Rectal smooth muscle tissue (tissue), 1 donor: ENCODE measurements around the gene KCNQ4.
A peak's percentile ranks its signal among the peaks of the same experiment; 100 is the strongest.

Experiments used
- H3K27ac ChIP-seq: one replicate; pipeline ENCODE4 v1.7.0; 2013; ENCODE audit warnings: low read depth, low read length, inconsistent platforms
- H3K27me3 ChIP-seq: one replicate; pipeline ENCODE4 v1.7.0; 2013; ENCODE audit warnings: low read length; ENCODE audit not compliant: control insufficient read depth, insufficient read depth
- H3K36me3 ChIP-seq: one replicate; pipeline ENCODE4 v1.7.0; 2013; ENCODE audit warnings: low read length; ENCODE audit not compliant: control insufficient read depth, insufficient read depth
- H3K4me1 ChIP-seq: one replicate; pipeline ENCODE4 v1.7.0; 2013; ENCODE audit warnings: low read length; ENCODE audit not compliant: control insufficient read depth, insufficient read depth
- H3K4me3 ChIP-seq: one replicate; pipeline ENCODE4 v1.7.0; 2013; ENCODE audit warnings: low read length
- H3K9ac ChIP-seq: one replicate; pipeline ENCODE4 v1.7.0; 2013; ENCODE audit warnings: low read length

KCNQ4 gene

DNA sequence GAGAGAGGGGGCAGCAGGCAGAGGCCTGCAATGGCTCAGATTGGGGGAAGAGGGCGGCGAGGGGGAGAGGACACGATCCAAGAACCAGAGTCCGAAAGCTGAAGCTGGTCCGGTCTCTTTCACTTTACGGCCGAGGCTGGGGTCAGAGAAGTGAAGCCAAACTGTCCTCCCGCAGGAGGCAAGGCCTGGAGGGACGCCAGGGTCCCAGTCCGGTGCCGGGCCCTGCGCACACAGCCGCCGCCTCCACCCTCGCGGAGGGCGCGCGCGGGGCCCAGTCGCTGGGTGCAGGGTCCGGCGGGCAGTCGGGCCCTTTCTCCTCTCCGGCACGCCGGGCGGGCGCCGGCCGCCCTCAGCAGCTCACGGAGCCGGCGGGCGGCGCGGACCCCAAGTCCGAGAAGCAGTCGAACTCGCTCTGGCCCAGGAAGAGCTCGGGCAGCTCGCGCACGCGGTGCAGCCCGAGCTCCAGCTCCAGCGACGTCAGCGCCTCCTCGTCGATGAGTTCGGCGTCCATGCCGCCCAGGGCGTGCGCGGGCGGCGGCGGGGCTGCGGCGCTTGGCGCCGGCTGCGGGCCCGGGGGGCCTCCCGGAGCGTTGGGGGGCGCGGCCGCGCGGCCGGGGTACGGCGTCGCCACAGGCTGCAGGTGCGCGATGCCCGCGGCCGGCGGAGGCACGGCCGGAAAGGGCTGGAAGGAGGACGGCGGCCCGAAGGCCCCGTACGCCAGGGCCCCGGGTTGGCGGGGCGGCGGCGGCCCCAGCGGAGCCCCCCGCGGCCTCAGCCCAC, 77.8 kb downstream of the KCNQ4 start:
- H3K27ac ChIP-seq, result peak overlapping the region; percentile 89
- no peak overlapping the region for H3K9ac ChIP-seq
- H3K36me3 ChIP-seq, result no peaks in the 10 kb centered on the region
- H3K4me1 ChIP-seq, result peaks cover 22% of the 10 kb centered on the region
- H3K27me3 ChIP-seq, result no peaks in the 10 kb centered on the region
- peak overlapping the region; percentile 63 for H3K4me3 ChIP-seq

DNA sequence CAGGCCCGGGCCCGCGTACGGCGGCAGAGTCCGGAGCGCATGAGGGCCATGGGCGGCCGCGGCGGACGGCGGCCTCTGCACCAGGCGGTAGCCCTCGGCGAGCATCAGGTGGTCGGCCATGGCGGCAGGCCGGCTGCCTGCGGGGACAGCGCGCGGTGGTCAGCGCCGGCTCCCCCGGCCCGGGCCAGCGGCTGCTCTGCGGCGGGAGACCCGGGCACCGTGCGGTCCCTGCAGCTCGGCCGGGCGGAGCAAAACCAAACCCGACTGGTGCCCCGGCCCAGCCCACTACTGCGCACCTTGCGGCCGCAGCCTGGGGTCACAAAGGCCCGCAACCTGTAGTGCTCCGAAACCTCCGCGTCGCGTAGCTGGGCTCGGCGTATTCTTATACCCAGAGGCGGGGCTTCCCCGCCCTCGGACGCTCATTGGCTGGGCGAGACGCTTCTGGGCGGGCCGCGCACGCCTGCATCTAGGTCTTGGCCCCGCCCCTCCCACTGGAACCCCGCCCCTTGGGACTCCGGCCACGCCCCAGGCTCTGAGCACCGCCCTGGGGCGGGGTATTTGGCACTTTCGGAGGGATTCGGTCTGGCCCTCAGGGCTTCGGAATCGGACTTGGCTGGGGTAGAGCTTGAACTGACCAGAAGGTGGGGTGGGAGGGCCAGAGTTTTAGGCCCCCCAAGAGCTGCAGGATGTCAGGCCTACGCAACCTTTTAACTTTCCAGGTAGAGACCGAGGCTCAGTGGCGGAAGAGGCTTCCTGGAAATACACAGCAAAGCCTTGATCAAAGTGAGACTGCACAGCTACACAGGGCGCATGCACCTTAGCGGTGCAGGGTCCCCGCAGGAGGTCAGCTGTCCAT, 78.6 kb downstream of the KCNQ4 start, which contains the start of gene CITED4:
CITED4 (minus strand) TSS at position 356 of the 856 bp plus-strand sequence; CDS start at position 120, 236 bp downstream.
- H3K4me1 ChIP-seq, result peaks cover 22% of the 10 kb centered on the region
- peak within 1 kb of the TSS; percentile 63 for H3K4me3 ChIP-seq
- H3K27ac ChIP-seq, result peak within 1 kb of the TSS; percentile 89
- H3K9ac ChIP-seq, result no peak within 1 kb of the TSS
- H3K36me3 ChIP-seq, result no peaks in the 10 kb centered on the region
- no peaks in the 10 kb centered on the region for H3K27me3 ChIP-seq

- H3K36me3 ChIP-seq, result no peaks in the 10 kb centered on the region
- no peak overlapping the region for H3K4me3 ChIP-seq
- H3K27me3 ChIP-seq, result no peaks in the 10 kb centered on the region
- peak overlapping the region; percentile 68 for H3K27ac ChIP-seq
- peaks cover 13% of the 10 kb centered on the region for H3K4me1 ChIP-seq
- no peak overlapping the region for H3K9ac ChIP-seq
Measured at GRCh38 chr1:40868051-40868723, 84.6 kb downstream of the KCNQ4 start.

DNA sequence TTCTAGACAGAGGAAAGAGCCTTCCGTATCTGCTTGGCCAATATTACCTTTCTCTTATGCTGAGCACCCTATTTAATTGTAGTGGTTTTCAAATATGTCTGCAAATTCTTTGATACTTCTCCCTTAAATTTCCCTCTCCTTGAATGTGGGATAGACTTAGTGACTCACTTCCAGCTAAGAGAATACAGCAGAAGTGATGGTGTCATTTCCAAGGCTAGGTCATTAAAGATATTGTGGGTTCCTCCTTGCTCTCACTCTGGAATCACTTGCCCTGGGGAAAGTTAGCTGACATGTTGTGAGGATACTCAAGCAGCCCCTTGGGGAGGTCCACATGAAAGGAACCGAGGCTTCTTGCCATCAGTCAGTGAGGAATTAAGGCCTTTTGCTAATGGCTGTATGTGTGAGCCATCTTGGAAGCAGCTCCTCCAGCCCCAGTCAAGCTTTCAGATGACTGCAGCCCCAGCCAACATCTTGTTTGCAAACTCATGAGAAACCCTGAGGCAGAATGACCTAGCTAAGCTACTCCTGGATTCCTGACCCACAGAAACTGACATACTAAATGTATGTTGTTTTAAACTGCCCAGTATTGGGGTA, 86.6 kb downstream of the KCNQ4 start:
- Histone ChIP-seq H3K9ac (no peak overlapping the region), H3K27me3 (no peaks in the 10 kb centered on the region), H3K4me3 (no peak overlapping the region), H3K36me3 (no peaks in the 10 kb centered on the region), H3K27ac (no peak overlapping the region), H3K4me1 (peaks cover 13% of the 10 kb centered on the region)

DNA sequence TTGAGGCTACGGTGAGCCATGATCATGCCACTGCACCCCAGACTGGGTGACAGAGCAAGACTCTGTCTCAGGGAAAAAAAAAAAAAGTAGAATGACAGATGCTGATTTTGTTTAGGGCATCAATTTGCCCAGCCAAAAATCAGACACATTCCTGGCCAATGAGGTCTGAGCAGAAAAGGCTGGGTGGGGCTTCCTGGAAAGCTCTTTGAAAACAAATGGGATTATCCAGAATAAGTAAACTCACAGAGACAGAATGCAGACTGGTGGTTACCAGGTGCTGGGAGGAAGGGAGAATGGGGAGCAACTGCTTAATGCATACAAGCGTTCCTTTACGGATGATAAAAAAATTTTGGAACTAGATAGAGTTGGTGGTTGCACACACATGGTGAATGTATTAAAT, 88.7 kb downstream of the KCNQ4 start:
- Histone ChIP-seq H3K36me3 (no peaks in the 10 kb centered on the region), H3K9ac (no peak overlapping the region), H3K4me3 (no peak overlapping the region), H3K4me1 (peaks cover 5% of the 10 kb centered on the region), H3K27ac (no peak overlapping the region), H3K27me3 (no peaks in the 10 kb centered on the region)

DNA sequence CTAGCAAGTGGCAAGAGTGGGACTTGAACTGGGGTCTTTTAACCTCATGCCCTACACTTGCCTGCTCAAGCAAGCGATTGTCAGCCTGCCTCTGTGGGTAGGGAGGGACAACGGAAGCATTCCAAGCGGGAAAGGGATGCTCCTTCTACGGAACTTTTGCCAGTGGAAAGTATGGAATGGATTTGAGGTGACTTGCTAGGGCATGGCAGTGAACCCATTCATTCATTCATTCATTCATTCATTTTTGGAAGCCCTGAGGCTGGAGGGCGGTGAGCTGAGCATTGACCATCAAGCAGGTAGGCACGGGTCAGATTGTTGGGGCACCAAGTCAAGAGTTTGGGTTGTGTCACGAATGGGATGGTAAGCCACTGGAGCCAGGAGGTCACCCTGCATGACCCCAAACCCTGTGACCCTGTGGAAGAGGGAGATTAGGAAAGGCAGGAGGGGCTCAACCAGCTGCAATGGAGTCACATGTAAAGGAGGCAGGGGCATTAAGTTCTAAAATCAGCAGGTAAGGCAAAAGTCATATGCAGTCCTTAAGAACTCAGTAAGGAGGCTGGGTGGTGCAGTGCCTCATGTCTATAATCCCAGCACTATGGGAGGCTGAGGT, 90.4 kb downstream of the KCNQ4 start:
- Histone ChIP-seq H3K9ac (no peak overlapping the region), H3K4me1 (peaks cover 4% of the 10 kb centered on the region), H3K27ac (no peak overlapping the region), H3K27me3 (no peaks in the 10 kb centered on the region), H3K36me3 (no peaks in the 10 kb centered on the region), H3K4me3 (no peak overlapping the region)

DNA sequence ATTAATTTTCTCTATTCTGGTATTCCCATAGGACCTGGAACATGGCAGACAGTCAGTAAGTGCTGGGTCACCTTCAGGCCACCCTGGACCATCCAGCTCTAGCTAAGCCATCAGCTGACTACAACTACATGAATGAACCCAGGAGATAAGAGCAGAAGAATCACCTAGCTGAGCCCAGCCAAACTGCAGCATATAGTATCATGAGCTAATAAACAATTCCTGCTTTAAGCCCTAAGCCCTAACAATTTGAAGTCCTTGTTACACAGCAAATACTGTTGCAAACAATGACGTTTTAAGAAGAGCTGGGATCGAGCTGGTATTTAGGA, 92.8 kb downstream of the KCNQ4 start:
- Histone ChIP-seq H3K4me1 (peaks cover 4% of the 10 kb centered on the region), H3K27ac (no peak overlapping the region), H3K27me3 (no peaks in the 10 kb centered on the region), H3K9ac (no peak overlapping the region), H3K4me3 (no peak overlapping the region), H3K36me3 (no peaks in the 10 kb centered on the region)

DNA sequence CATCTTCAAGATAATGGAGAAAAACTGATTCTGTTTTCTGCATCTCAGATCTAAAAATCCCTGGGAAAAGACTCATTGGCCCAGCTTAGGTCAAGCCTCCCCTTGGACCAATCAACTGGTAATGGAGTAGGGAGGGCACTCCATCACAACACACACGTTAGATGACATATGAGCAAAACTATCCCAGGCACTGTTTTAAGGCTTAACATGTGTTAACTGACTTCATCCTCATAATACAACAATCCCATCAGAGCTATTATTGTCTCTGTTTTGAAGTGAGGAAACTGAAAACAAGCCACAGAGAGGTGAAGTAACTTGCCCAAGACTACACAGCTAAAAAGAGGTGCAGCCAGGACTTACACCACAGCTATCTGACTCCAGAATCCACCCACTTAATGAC, 93.3 kb downstream of the KCNQ4 start:
- no peak overlapping the region for H3K9ac ChIP-seq
- peaks cover 4% of the 10 kb centered on the region for H3K4me1 ChIP-seq
- H3K27ac ChIP-seq, result peak overlapping the region; percentile 70
- no peaks in the 10 kb centered on the region for H3K27me3 ChIP-seq
- no peak overlapping the region for H3K4me3 ChIP-seq
- no peaks in the 10 kb centered on the region for H3K36me3 ChIP-seq

- Histone ChIP-seq H3K27ac (peak overlapping the region; percentile 70), H3K27me3 (no peaks in the 10 kb centered on the region), H3K36me3 (no peaks in the 10 kb centered on the region), H3K9ac (no peak overlapping the region), H3K4me1 (peaks cover 4% of the 10 kb centered on the region), H3K4me3 (no peak overlapping the region)
Measured at GRCh38 chr1:40877698-40878097, 94.1 kb downstream of the KCNQ4 start.

GRCh38 chr1:40878906-40879305, 95.3 kb downstream of the KCNQ4 start:
- Histone ChIP-seq H3K9ac (no peak overlapping the region), H3K4me3 (no peak overlapping the region), H3K27me3 (no peaks in the 10 kb centered on the region), H3K4me1 (peaks cover 4% of the 10 kb centered on the region), H3K36me3 (no peaks in the 10 kb centered on the region), H3K27ac (no peak overlapping the region)

DNA sequence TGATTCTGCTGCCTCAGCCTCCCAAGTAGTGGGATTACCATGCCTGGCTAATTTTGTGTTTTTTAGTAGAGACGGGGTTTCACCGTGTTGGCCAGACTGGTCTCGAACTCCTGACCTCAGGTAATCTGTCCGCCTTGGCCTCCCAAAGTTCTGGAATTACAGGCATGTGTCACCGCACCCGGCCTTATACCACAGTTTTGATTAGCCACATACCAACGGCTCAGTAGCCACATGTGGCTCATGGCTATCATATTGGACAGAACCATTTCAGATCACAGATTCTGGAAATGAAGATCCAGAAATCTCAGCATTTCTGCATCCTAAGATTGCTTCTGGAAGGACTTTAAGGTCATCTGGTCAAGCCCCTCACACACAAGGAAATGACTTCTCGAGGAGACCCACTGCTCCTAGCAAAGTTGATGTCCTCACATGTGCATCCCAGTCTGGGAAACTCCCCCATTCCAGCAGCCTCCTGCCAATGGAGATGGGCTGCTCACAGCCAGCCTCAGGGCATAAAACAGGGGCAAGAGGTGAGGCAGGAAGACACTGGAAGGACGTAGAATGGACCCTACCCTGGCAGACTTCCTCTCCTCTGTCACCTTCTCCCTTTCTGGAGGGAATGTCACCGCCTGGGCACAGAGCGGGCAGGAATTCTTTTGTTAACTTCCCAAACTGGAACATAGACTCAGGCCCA, 96.0 kb downstream of the KCNQ4 start:
- Histone ChIP-seq H3K9ac (no peak overlapping the region), H3K27ac (no peak overlapping the region), H3K4me1 (peaks cover 4% of the 10 kb centered on the region), H3K4me3 (no peak overlapping the region), H3K36me3 (no peaks in the 10 kb centered on the region), H3K27me3 (no peaks in the 10 kb centered on the region)
